SK-N-SH treated with all-trans-retinoic acid at 6 μM for 48 hours (cell line): ENCODE results near the gene GLI3.

Source experiments
- ATAC-seq: fragments of 200-7000 bp; cut with Tn5 transposase; 3 replicates; pipeline ENCODE4 v1.9.1; 2020; ENCODE audit warnings: mild to moderate bottlenecking, moderate library complexity
- ARNTL ChIP-seq: fragments of 450-650 bp; formaldehyde crosslinking; IDR thresholded peaks from 2 replicates; pipeline ENCODE4 v1.5.0; 2020; ENCODE audit warnings: low read depth, mild to moderate bottlenecking, moderate library complexity, borderline replicate concordance
- BACH2 ChIP-seq: fragments of 250-450 bp; sonication (Bioruptor Pico); IDR thresholded peaks from 2 replicates; pipeline ENCODE4 v1.9.0; 2021; ENCODE audit warnings: mild to moderate bottlenecking, borderline replicate concordance
- CREB5 ChIP-seq: fragments of 250-450 bp; sonication (Bioruptor Pico); IDR thresholded peaks from 2 replicates; pipeline ENCODE4 v1.5.1; 2020; ENCODE audit warnings: low read depth, mild to moderate bottlenecking, moderate library complexity
- CSDC2 ChIP-seq: fragments of 250-450 bp; sonication (Bioruptor Pico); IDR thresholded peaks from 2 replicates; pipeline ENCODE4 v1.5.0; 2020; ENCODE audit warnings: mild to moderate bottlenecking, moderate library complexity
- CSRNP3 ChIP-seq: fragments of 250-450 bp; sonication (Bioruptor Pico); IDR thresholded peaks from 2 replicates; pipeline ENCODE4 v1.5.1; 2021; ENCODE audit warnings: mild to moderate bottlenecking, moderate library complexity
- ESRRG ChIP-seq: fragments of 250-450 bp; sonication (Bioruptor Pico); IDR thresholded peaks from 2 replicates; pipeline ENCODE4 v1.6.1; 2021; ENCODE audit warnings: mild to moderate bottlenecking
- ISL1 ChIP-seq: fragments of 250-450 bp; sonication (Bioruptor Pico); IDR thresholded peaks from 2 replicates; pipeline ENCODE4 v2.1.2; 2022; ENCODE audit warnings: mild to moderate bottlenecking, moderate library complexity
- OSR1 ChIP-seq: fragments of 250-450 bp; sonication (Bioruptor Pico); IDR thresholded peaks from 2 replicates; pipeline ENCODE4 v1.8.0; 2022; ENCODE audit warnings: moderate library complexity, mild to moderate bottlenecking, inconsistent platforms
- POU6F1 ChIP-seq: fragments of 250-450 bp; sonication (Bioruptor Pico); IDR thresholded peaks from 2 replicates; pipeline ENCODE4 v1.8.0; 2021; ENCODE audit warnings: low read depth, mild to moderate bottlenecking, moderate library complexity, borderline replicate concordance
- PPARA ChIP-seq: fragments of 250-450 bp; sonication (Bioruptor Pico); IDR thresholded peaks from 2 replicates; pipeline ENCODE4 v1.5.0; 2020; ENCODE audit warnings: mild to moderate bottlenecking, borderline replicate concordance
- RARB ChIP-seq: fragments of 250-450 bp; sonication (Bioruptor Pico); IDR thresholded peaks from 2 replicates; pipeline ENCODE4 v1.8.0; 2021; ENCODE audit warnings: mild to moderate bottlenecking, moderate library complexity
- SNAI2 ChIP-seq: fragments of 250-450 bp; sonication (Bioruptor Pico); IDR thresholded peaks from 2 replicates; pipeline ENCODE4 v1.5.0; 2020; ENCODE audit warnings: mild to moderate bottlenecking, moderate library complexity
- TCF4 ChIP-seq: fragments of 250-450 bp; sonication (Bioruptor Pico); IDR thresholded peaks from 2 replicates; pipeline ENCODE4 v1.8.0; 2021; ENCODE audit warnings: mild to moderate bottlenecking, moderate library complexity, borderline replicate concordance
- TOX ChIP-seq: fragments of 250-450 bp; sonication (Bioruptor Pico); IDR thresholded peaks from 2 replicates; pipeline ENCODE4 v1.8.0; 2021; ENCODE audit warnings: mild to moderate bottlenecking, moderate library complexity, borderline replicate concordance
- ZC3H10 ChIP-seq: fragments of 250-450 bp; sonication (Bioruptor Pico); IDR thresholded peaks from 2 replicates; pipeline ENCODE4 v1.5.1; 2021; ENCODE audit warnings: mild to moderate bottlenecking, moderate library complexity
- ZFP3 ChIP-seq: fragments of 250-450 bp; sonication (Bioruptor Pico); IDR thresholded peaks from 2 replicates; pipeline ENCODE4 v1.5.0; 2020; ENCODE audit warnings: mild to moderate bottlenecking, moderate library complexity
- ZFP30 ChIP-seq: fragments of 450-650 bp; formaldehyde crosslinking; IDR thresholded peaks from 2 replicates; pipeline ENCODE4 v1.5.0; 2022; ENCODE audit warnings: mild to moderate bottlenecking, moderate library complexity
- ZNF565 ChIP-seq: fragments of 450-650 bp; formaldehyde crosslinking; conservative IDR thresholded peaks from 2 replicates; pipeline ENCODE4 v1.5.0; 2020; ENCODE audit warnings: low read depth, mild to moderate bottlenecking, moderate library complexity
- ZNF70 ChIP-seq: fragments of 450-650 bp; formaldehyde crosslinking; IDR thresholded peaks from 2 replicates; pipeline ENCODE4 v1.5.0; 2020; ENCODE audit warnings: mild to moderate bottlenecking, moderate library complexity
- ZNF8 ChIP-seq: fragments of 450-650 bp; formaldehyde crosslinking; IDR thresholded peaks from 2 replicates; pipeline ENCODE4 v1.5.0; 2020; ENCODE audit warnings: mild to moderate bottlenecking, moderate library complexity

GLI3 gene

GRCh38 chr7:42218248-42218647, 18.8 kb downstream of the GLI3 start:
- no peak for TF ChIP-seq ZNF70 (CRISPR knock-in tag)
- TF ChIP-seq CREB5 (CRISPR knock-in tag), result no peak
- no peak for TF ChIP-seq ZNF8 (CRISPR knock-in tag)
- no peak for TF ChIP-seq OSR1 (CRISPR knock-in tag)
- no peak for TF ChIP-seq TCF4 (CRISPR knock-in tag)
- no peak for TF ChIP-seq POU6F1 (CRISPR knock-in tag)
- TF ChIP-seq, all 23 proteins: peak for 0
- no peak for ATAC-seq

- TF ChIP-seq CREB5 (CRISPR knock-in tag), result no peak
- TF ChIP-seq OSR1 (CRISPR knock-in tag), result no peak
- TF ChIP-seq ZNF8 (CRISPR knock-in tag), result no peak
- no peak for TF ChIP-seq ARNTL (CRISPR knock-in tag)
- TF ChIP-seq TOX (CRISPR knock-in tag), result no peak
- TF ChIP-seq CSDC2 (CRISPR knock-in tag), result no peak
- no peak for TF ChIP-seq PPARA (CRISPR knock-in tag)
- no peak for TF ChIP-seq POU6F1 (CRISPR knock-in tag)
- no peak for TF ChIP-seq ESRRG (CRISPR knock-in tag)
- TF ChIP-seq ZNF565 (CRISPR knock-in tag), result no peak
- no peak for TF ChIP-seq CSRNP3 (CRISPR knock-in tag)
- no peak for TF ChIP-seq ZNF70 (CRISPR knock-in tag)
- no peak for TF ChIP-seq SNAI2 (CRISPR knock-in tag)
- TF ChIP-seq, all 23 proteins: peak for 0
Measured at GRCh38 chr7:42217548-42217947, 19.5 kb downstream of the GLI3 start.

GRCh38 chr7:42217053-42217452, 20.0 kb downstream of the GLI3 start:
- TF ChIP-seq RARB (CRISPR knock-in tag), result no peak
- no peak for TF ChIP-seq TCF4 (CRISPR knock-in tag)
- TF ChIP-seq ESRRG (CRISPR knock-in tag), result no peak
- TF ChIP-seq PPARA (CRISPR knock-in tag), result no peak
- no peak for TF ChIP-seq BACH2 (CRISPR knock-in tag)
- TF ChIP-seq ZNF565 (CRISPR knock-in tag), result no peak
- TF ChIP-seq CREB5 (CRISPR knock-in tag), result no peak
- TF ChIP-seq OSR1 (CRISPR knock-in tag), result no peak
- TF ChIP-seq, all 23 proteins: peak for 0

More at GRCh38 chr7:42217548-42217947, 19.5 kb downstream of the GLI3 start:
- no peak for ATAC-seq

GRCh38 chr7:42214060-42214679, 22.8 kb downstream of the GLI3 start:
- TF ChIP-seq TOX (CRISPR knock-in tag) (no peak), ZNF70 (CRISPR knock-in tag) (no peak), ZFP3 (CRISPR knock-in tag) (no peak), RARB (CRISPR knock-in tag) (no peak), ISL1 (CRISPR knock-in tag) (no peak), ZFP30 (CRISPR knock-in tag) (no peak), ZNF8 (CRISPR knock-in tag) (no peak), PPARA (CRISPR knock-in tag) (no peak), CSRNP3 (CRISPR knock-in tag) (no peak), ZNF565 (CRISPR knock-in tag) (no peak), OSR1 (CRISPR knock-in tag) (no peak), ESRRG (CRISPR knock-in tag) (no peak), ZC3H10 (CRISPR knock-in tag) (no peak), BACH2 (CRISPR knock-in tag) (no peak), CREB5 (CRISPR knock-in tag) (no peak)
- ATAC-seq, result no peak

More at GRCh38 chr7:42217053-42217452, 20.0 kb downstream of the GLI3 start:
- ATAC-seq, result no peak
